Loucy (cell line): Measurements from ENCODE around the gene PPP2R3B.
A peak's percentile ranks its signal among the peaks of the same experiment; 100 is the strongest.

ENCODE experiments used
- H2AFZ ChIP-seq: fragments of 200-600 bp; sonication (generic); 2 replicates; pipeline ENCODE4 v1.6.0; 2016; ENCODE audit warnings: antibody characterized with exemption, mild to moderate bottlenecking, low read length, moderate library complexity
- H3F3A ChIP-seq: fragments of 200-600 bp; 2 replicates; pipeline ENCODE4 v1.6.0; 2016; ENCODE audit warnings: antibody characterized with exemption, low read depth, mild to moderate bottlenecking
- H3K27me3 ChIP-seq: fragments of 200-600 bp; sonication (generic); 2 replicates; pipeline ENCODE4 v1.6.1; 2014; ENCODE audit warnings: low read length, mild to moderate bottlenecking; ENCODE audit not compliant: insufficient read depth, poor library complexity, severe bottlenecking
- H3K36me3 ChIP-seq: fragments of 200-600 bp; sonication (generic); 2 replicates; pipeline ENCODE4 v1.6.1; 2016; ENCODE audit warnings: low read length; ENCODE audit not compliant: insufficient read depth
- H3K4me1 ChIP-seq: fragments of 200-600 bp; sonication (generic); 2 replicates; pipeline ENCODE4 v1.5.1; 2014; ENCODE audit warnings: low read length, mild to moderate bottlenecking; ENCODE audit not compliant: insufficient read depth, poor library complexity, severe bottlenecking
- H3K4me2 ChIP-seq: fragments of 200-600 bp; sonication (generic); 2 replicates; pipeline ENCODE4 v1.6.0; 2014; ENCODE audit warnings: antibody characterized with exemption, low read length, low read depth, mild to moderate bottlenecking; ENCODE audit not compliant: poor library complexity, severe bottlenecking
- H3K4me3 ChIP-seq: fragments of 200-600 bp; sonication (generic); 2 replicates; pipeline ENCODE4 v1.5.1; 2014; ENCODE audit warnings: low read length, mild to moderate bottlenecking, mixed read lengths; ENCODE audit not compliant: poor library complexity, severe bottlenecking
- H3K79me2 ChIP-seq: fragments of 200-600 bp; sonication (generic); 2 replicates; pipeline ENCODE4 v1.6.1; 2014; ENCODE audit warnings: low read length; ENCODE audit not compliant: insufficient read depth
- H3K9ac ChIP-seq: fragments of 200-600 bp; sonication (generic); 2 replicates; pipeline ENCODE4 v1.6.0; 2014; ENCODE audit warnings: mild to moderate bottlenecking, low read depth, low read length, moderate library complexity; ENCODE audit not compliant: poor library complexity, severe bottlenecking
- H3K9me2 ChIP-seq: fragments of 200-600 bp; sonication (generic); replicated peaks from 2 replicates; pipeline ENCODE4 v1.6.1; 2016; ENCODE audit warnings: low read depth, low read length, mixed read lengths
- H3K9me3 ChIP-seq: fragments of 200-600 bp; sonication (generic); 2 replicates; pipeline ENCODE4 v1.6.1; 2014; ENCODE audit warnings: mild to moderate bottlenecking, antibody characterized with exemption, low read length, low read depth; ENCODE audit not compliant: insufficient read depth
- H4K20me1 ChIP-seq: fragments of 200-600 bp; sonication (generic); 2 replicates; pipeline ENCODE4 v1.6.0; 2014; ENCODE audit warnings: antibody characterized with exemption, low read length, mild to moderate bottlenecking; ENCODE audit not compliant: insufficient read depth, poor library complexity, severe bottlenecking
- EZH2phosphoT487 ChIP-seq: fragments of 200-600 bp; IDR thresholded peaks from 2 replicates; pipeline ENCODE4 v1.6.1; 2018; ENCODE audit warnings: antibody characterized with exemption, mild to moderate bottlenecking, moderate library complexity, borderline replicate concordance
- TF ChIP-seq, protein P1 (sequence below): fragments of 200-600 bp; sonication (generic); conservative IDR thresholded peaks from 2 replicates; pipeline ENCODE4 v1.5.1; 2014; ENCODE audit warnings: mild to moderate bottlenecking, antibody characterized with exemption, low read length

PPP2R3B gene

DNA sequence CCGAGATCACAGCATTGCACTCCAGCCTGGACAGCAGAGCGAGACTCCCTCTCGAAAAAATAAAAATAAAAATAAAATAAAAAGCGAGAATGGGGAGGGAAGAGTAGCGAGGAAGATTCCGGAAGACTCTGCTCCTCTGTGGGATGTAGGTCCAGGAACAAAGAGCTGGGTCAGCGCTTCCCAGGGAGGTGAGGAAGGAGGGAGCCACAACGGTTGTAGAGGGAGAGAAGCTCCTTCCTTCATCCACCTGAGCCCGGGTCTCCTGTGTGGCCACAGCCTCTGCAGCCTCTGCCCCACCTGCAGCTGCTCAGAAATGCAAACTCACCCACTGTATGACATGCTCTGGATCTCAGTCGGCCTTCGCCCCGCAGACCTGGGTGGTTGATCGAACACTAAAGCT, 3.8 kb upstream of the PPP2R3B start:
- H3F3A ChIP-seq = no peaks in the 10 kb centered on the region
- no peak overlapping the region for H3K9ac ChIP-seq
- H3K9me2 ChIP-seq = no peaks in the 10 kb centered on the region
- TF ChIP-seq, protein P1, sequence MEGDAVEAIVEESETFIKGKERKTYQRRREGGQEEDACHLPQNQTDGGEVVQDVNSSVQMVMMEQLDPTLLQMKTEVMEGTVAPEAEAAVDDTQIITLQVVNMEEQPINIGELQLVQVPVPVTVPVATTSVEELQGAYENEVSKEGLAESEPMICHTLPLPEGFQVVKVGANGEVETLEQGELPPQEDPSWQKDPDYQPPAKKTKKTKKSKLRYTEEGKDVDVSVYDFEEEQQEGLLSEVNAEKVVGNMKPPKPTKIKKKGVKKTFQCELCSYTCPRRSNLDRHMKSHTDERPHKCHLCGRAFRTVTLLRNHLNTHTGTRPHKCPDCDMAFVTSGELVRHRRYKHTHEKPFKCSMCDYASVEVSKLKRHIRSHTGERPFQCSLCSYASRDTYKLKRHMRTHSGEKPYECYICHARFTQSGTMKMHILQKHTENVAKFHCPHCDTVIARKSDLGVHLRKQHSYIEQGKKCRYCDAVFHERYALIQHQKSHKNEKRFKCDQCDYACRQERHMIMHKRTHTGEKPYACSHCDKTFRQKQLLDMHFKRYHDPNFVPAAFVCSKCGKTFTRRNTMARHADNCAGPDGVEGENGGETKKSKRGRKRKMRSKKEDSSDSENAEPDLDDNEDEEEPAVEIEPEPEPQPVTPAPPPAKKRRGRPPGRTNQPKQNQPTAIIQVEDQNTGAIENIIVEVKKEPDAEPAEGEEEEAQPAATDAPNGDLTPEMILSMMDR = no peak
- no peak for TF ChIP-seq EZH2phosphoT487
- no peaks in the 10 kb centered on the region for H3K9me3 ChIP-seq
- peaks cover 5% of the 10 kb centered on the region for H3K4me1 ChIP-seq
- H3K4me3 ChIP-seq = no peak overlapping the region
- H3K4me2 ChIP-seq = no peak overlapping the region
- peaks cover 4% of the 10 kb centered on the region; the same call in 1 of the 2 replicates for H3K79me2 ChIP-seq
- H4K20me1 ChIP-seq = no peaks in the 10 kb centered on the region
- no peak overlapping the region for H2AFZ ChIP-seq
- no peaks in the 10 kb centered on the region for H3K36me3 ChIP-seq
- no peaks in the 10 kb centered on the region for H3K27me3 ChIP-seq

DNA sequence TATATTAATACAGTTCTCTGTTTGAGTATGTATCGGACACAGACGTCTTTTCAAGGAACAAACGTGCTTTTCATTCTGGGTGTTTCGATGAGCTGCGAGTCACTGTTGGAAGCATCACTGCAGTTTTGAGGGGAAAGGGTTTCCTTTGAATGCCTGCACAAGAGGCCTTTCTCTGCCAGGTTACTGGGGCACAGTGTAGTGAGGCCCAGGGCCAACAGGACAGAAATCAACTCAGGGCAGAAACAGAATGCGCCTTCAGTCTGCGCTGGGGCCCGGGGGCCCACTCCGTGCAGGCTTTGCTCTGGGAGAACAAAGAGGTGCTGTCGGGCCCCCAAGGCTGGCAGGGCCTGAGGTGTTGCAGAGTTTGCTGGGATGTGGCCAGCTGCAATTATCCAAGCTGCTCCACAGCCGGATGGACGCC, 2.3 kb upstream of the PPP2R3B start:
- TF ChIP-seq, protein P1 = no peak
- TF ChIP-seq EZH2phosphoT487 = no peak
- Histone ChIP-seq H3K4me1 (peaks cover 5% of the 10 kb centered on the region), H3K4me3 (no peak overlapping the region), H3K27me3 (no peaks in the 10 kb centered on the region), H3K79me2 (peaks cover 4% of the 10 kb centered on the region; the same call in 1 of the 2 replicates), H2AFZ (no peak overlapping the region), H4K20me1 (no peaks in the 10 kb centered on the region), H3K9me3 (no peaks in the 10 kb centered on the region), H3K9me2 (no peaks in the 10 kb centered on the region), H3K4me2 (no peak overlapping the region), H3F3A (no peaks in the 10 kb centered on the region), H3K9ac (no peak overlapping the region), H3K36me3 (no peaks in the 10 kb centered on the region)

DNA sequence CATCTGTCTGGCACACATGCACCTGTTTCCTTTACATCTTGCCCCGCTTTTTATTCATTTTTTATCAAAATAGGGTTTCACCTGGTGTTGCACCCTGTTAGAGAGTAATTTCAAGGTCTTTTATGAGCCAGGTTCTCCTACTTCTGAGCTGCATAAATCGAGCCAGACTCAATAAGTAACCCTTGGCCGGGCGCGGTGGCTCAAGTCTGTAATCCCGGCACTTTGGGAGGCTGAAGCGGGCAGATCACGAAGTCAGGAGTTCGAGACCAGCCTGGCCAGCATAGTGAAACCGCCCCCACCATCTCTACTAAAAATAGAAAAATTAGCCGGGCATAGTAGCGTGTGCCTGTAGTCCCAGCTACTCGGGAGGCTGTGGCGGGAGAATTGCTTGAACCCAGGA, 1.0 kb upstream of the PPP2R3B start:
- H3K4me2 ChIP-seq = peak overlapping the region; percentile 63
- no peaks in the 10 kb centered on the region for H3K9me2 ChIP-seq
- TF ChIP-seq, protein P1 = no peak
- TF ChIP-seq EZH2phosphoT487 = no peak
- no peaks in the 10 kb centered on the region for H3K9me3 ChIP-seq
- peaks cover 5% of the 10 kb centered on the region for H3K4me1 ChIP-seq
- H3K27me3 ChIP-seq = no peaks in the 10 kb centered on the region
- H3K79me2 ChIP-seq = peaks cover 4% of the 10 kb centered on the region; the same call in 1 of the 2 replicates
- no peaks in the 10 kb centered on the region for H4K20me1 ChIP-seq
- H3F3A ChIP-seq = no peaks in the 10 kb centered on the region
- peak overlapping the region; percentile 93 for H2AFZ ChIP-seq
- H3K36me3 ChIP-seq = no peaks in the 10 kb centered on the region
- peak overlapping the region; percentile 77 for H3K4me3 ChIP-seq
- peak overlapping the region; percentile 72 for H3K9ac ChIP-seq
